A673 (cell line): Measurements from ENCODE around the gene RABGAP1L. TPM values are rescaled to one million over a fixed set of nuclear protein-coding genes. Genes with fewer than 3 reads are reported as not detected.
A peak's percentile ranks its signal among the peaks of the same experiment; 100 is the strongest.

Experiments
- BruUV-seq: library from RNA; stranded (reverse); fragments of 400-500 nt; replicated peaks from 2 replicates; lab custom pipeline; 2021; lab: Mats Ljungman, UMichigan
- CTCF ChIA-PET: fragments of 300-600 bp; sonication (Branson Sonifier 250); formaldehyde crosslinking; loops from one replicate; lab custom pipeline; 2022; ENCODE audit warnings: antibody characterized with exemption; lab: Charles Lee
- POLR2A ChIA-PET: fragments of 300-600 bp; sonication (Branson Sonifier 250); formaldehyde crosslinking; loops from one replicate; lab custom pipeline; 2022; ENCODE audit warnings: antibody characterized with exemption; ENCODE audit not compliant: low non-redundant PET; lab: Charles Lee
- DNase-seq: peaks from one replicate; pipeline ENCODE4 v3.0.0-alpha.2; 2015; ENCODE audit warnings: low spot score
- H3K27ac ChIP-seq: fragments of 200-600 bp; sonication (generic); 2 replicates; pipeline ENCODE4 v1.5.1; 2016; ENCODE audit warnings: mixed run types, low read depth, mild to moderate bottlenecking, mixed read lengths, antibody characterized with exemption, low read length; ENCODE audit not compliant: poor library complexity, severe bottlenecking
- H3K27me3 ChIP-seq: fragments of 200-600 bp; sonication (generic); replicated peaks from 2 replicates; pipeline ENCODE4 v1.6.1; 2017; ENCODE audit warnings: mixed run types, low read depth, mild to moderate bottlenecking, mixed read lengths, antibody characterized with exemption, low read length; ENCODE audit not compliant: insufficient read depth, poor library complexity
- H3K36me3 ChIP-seq: fragments of 200-600 bp; sonication (generic); 2 replicates; pipeline ENCODE4 v1.6.1; 2016; ENCODE audit warnings: mixed run types, mild to moderate bottlenecking, mixed read lengths, antibody characterized with exemption, low read length; ENCODE audit not compliant: insufficient read depth, poor library complexity, severe bottlenecking
- H3K4me1 ChIP-seq: fragments of 200-600 bp; sonication (generic); 2 replicates; pipeline ENCODE4 v1.6.1; 2017; ENCODE audit warnings: mixed run types, mild to moderate bottlenecking, mixed read lengths, antibody characterized with exemption, low read length; ENCODE audit not compliant: insufficient read depth, poor library complexity, severe bottlenecking
- H3K4me3 ChIP-seq: fragments of 200-600 bp; sonication (generic); 2 replicates; pipeline ENCODE4 v1.5.1; 2016; ENCODE audit warnings: low read depth, mixed run types, mild to moderate bottlenecking, mixed read lengths, low read length; ENCODE audit not compliant: poor library complexity, severe bottlenecking
- H3K9me3 ChIP-seq: fragments of 200-600 bp; sonication (generic); 2 replicates; pipeline ENCODE4 v1.6.1; 2016; ENCODE audit warnings: mixed run types, low read depth, mild to moderate bottlenecking, mixed read lengths, antibody characterized with exemption, low read length; ENCODE audit not compliant: poor library complexity, severe bottlenecking
- CTCF ChIP-seq: fragments of 300-800, 200-600 bp; sonication (generic); conservative IDR thresholded peaks from 2 replicates; pipeline ENCODE4 v1.5.1; 2017; ENCODE audit warnings: low read depth, mild to moderate bottlenecking, antibody characterized with exemption, low read length, moderate library complexity, mixed read lengths
- EZH2 ChIP-seq: fragments of 200-600 bp; sonication (generic); IDR thresholded peaks from 2 replicates; pipeline ENCODE4 v1.6.1; 2017; ENCODE audit warnings: borderline replicate concordance, low read depth, mild to moderate bottlenecking, mixed read lengths, antibody characterized with exemption, low read length; ENCODE audit not compliant: poor library complexity, severe bottlenecking
- intact Hi-C: fragments of 100-400 bp; cut with micrococcal nuclease; formaldehyde crosslinking; loops from one replicate; pipeline ENCODE4 v1.10.0; 2022; ENCODE audit not compliant: unreplicated experiment
- total RNA-seq: library from RNA; stranded (reverse); gene quantifications from 2 replicates; pipeline ENCODE4 v1.2.3, GENCODE V29; 2021

Gene RABGAP1L
- total RNA-seq, 1 experiment from 2014 or later: 19.3 TPM

DNA sequence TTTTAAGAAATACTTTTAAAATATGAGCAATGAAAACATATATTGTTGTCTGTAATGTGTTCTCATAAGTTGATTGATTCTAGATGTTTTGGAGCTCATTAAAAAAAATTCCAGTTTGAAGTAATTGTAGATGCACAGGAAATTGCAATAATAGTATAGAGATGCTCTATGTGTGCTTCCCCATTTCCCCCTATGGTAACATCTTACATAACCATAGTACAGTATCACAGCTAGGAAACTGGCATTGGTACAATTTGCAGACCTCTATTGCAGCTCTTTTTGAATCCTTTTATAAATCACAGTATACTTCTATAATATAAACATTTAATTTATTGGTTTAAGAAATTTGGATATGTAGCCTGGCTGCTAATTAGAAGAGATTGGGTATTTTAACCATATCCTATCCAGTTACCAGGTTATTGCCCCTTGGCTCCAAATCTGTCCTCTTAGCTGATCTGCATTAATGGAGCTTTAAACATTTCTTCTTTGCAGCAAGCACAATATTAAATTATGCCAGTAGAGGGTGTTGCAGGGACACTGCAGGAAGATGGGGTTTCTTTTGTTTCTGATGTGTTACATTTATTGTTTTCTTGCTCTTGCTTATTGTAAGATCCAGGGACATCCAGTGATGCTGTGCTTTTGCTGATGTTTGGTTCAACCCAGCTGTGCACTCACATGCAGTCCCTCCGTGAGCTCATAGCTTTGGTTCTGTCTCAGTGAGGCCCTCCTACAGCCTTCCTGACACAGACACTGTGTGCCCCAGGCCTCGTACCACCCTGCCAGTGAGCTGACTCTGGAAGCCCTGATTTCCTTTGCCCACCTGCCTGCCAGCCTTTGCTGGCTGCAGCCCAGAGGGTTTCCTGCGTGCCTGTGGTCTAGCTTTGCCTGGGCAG, 103.3 kb downstream of the RABGAP1L start:
- Histone ChIP-seq H3K4me1 (peaks cover 40% of the 10 kb centered on the region), H3K36me3 (no peaks in the 10 kb centered on the region), H3K27me3 (no peaks in the 10 kb centered on the region), H3K4me3 (no peak overlapping the region), H3K9me3 (no peaks in the 10 kb centered on the region), H3K27ac (no peak overlapping the region)
- no TSS peak for BruUV-seq
- CTCF ChIA-PET: interaction anchor here (0.5 to 2.1 kb wide), 18 partner anchors 13 to 1756 kb away, joined by 3 to 41 read pairs (median 4); partner anchors contain the start of gene CACYBP
- POLR2A ChIA-PET: no interaction called here
- intact Hi-C loops: loop anchor here (1.0 to 5.0 kb wide), 3 partner anchors 464 to 735 kb away; partner anchors contain the start of gene CACYBP
- TF ChIP-seq CTCF (peak; percentile 90), EZH2 (no peak)
- DNase-seq: peak; percentile 79

DNA sequence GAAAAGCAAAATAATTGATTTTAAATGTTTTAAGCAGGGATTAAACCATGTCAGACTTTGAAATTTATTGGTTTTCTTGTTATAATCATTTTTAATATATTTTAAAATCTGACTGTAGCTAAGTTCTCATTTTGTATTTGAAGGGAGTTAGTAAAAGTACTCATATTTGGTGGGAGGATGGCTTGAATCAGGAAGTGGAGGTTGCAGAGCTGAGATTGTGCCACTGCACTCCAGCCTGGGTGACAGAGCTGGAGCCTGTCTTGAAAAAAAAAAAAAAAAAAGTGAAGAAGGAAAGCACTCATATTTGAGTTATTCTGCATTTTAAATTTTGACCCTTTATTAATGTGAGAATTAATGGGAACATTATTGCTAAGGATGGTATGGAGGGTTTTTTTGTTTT, 106.0 kb downstream of the RABGAP1L start:
- no peaks in the 10 kb centered on the region for H3K36me3 ChIP-seq
- POLR2A ChIA-PET: no interaction called here
- BruUV-seq: no TSS peak
- no peaks in the 10 kb centered on the region for H3K9me3 ChIP-seq
- intact Hi-C loops: no loop called here
- H3K4me3 ChIP-seq: no peak overlapping the region
- H3K27me3 ChIP-seq: no peaks in the 10 kb centered on the region
- TF ChIP-seq CTCF (no peak), EZH2 (no peak)
- H3K27ac ChIP-seq: no peak overlapping the region
- CTCF ChIA-PET: no interaction called here
- peaks cover 50% of the 10 kb centered on the region for H3K4me1 ChIP-seq
- DNase-seq: no peak

DNA sequence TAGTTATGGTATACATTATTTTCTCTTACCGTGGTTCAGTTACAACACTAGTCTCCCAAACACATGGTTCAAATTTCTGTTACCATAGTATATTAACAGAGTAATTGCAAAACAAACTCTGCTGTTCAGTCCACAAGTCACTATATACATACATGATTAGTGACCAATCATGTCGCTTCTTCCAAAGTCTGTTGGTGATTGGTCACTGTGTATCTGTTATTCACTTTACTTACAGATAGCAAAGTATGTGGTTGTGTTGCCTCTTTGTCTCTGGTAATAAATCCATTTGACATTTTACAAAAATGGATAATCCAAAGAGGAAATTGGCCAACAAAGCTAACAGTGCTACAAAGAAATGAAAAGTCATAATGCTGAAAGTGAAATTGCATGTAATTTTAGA, 107.2 kb downstream of the RABGAP1L start:
- no peak overlapping the region for H3K4me3 ChIP-seq
- POLR2A ChIA-PET: no interaction called here
- H3K27ac ChIP-seq: peak overlapping the region; percentile 55
- intact Hi-C loops: no loop called here
- H3K4me1 ChIP-seq: peaks cover 54% of the 10 kb centered on the region
- H3K27me3 ChIP-seq: no peaks in the 10 kb centered on the region
- no TSS peak for BruUV-seq
- no peak for TF ChIP-seq CTCF
- TF ChIP-seq EZH2: no peak
- no peaks in the 10 kb centered on the region for H3K9me3 ChIP-seq
- no peaks in the 10 kb centered on the region for H3K36me3 ChIP-seq
- CTCF ChIA-PET: no interaction called here
- DNase-seq: peak; percentile 82
